Activated CD8-positive, alpha-beta memory T cell treated with anti-CD3 and anti-CD28 coated beads for 24 hours (primary cell): ENCODE results near the gene FGGY.
"Not testable (repeated sequence)": the region's sequence is repeated elsewhere in the genome, so short reads cannot be mapped to it uniquely, and the experiment has no call there.

Experiments used
- DNase-seq: peaks from one replicate; pipeline ENCODE4 v3.0.0-alpha.2; 2020

The FGGY gene, protein sequence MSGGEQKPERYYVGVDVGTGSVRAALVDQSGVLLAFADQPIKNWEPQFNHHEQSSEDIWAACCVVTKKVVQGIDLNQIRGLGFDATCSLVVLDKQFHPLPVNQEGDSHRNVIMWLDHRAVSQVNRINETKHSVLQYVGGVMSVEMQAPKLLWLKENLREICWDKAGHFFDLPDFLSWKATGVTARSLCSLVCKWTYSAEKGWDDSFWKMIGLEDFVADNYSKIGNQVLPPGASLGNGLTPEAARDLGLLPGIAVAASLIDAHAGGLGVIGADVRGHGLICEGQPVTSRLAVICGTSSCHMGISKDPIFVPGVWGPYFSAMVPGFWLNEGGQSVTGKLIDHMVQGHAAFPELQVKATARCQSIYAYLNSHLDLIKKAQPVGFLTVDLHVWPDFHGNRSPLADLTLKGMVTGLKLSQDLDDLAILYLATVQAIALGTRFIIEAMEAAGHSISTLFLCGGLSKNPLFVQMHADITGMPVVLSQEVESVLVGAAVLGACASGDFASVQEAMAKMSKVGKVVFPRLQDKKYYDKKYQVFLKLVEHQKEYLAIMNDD

GRCh38 chr1:59296358-59297256, at the start of gene FGGY:
Gene FGGY (plus strand): TSS chr1:59297094. CDS start chr1:59321550, 24,456 bp downstream.
- peak; percentile 91 for DNase-seq

- no peak for DNase-seq
Observed at GRCh38 chr1:59248758-59249157, 48.1 kb upstream of the FGGY start.

DNA sequence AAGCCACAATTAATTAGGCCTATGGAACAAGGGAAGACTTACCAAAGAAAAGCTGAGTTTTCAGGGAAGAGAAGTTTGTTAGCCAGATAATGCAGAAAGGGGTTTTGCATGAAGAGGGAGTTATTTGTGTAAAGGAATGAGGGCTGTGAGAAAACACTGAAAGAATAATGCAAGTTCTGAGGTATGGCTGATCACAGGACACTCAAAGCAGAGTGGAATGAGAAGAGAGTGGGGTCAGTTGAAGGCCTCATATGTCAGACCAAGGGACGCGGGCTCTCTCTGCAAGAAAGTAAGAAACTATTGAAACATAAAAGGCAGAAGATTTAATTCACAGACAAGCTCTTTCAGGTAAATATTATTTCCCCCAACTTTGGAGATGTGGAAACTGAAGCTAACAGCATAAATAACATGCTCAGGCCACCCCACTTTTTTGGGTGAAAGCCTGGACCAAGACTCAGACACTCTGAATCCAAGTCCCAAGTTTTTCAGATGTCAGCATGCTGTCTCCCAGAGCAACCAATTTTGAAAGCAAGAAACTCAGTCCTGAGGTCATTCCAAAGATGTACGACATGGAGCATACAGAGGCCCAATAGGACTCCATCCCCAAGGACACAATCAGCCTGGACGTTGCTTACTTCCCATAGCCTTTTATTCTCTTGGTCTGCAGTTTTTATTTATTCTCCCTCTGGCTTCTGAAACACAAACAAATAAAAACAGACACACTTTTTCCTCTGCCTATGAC, 47.3 kb upstream of the FGGY start:
- DNase-seq: no peak

- DNase-seq: not testable (repeated sequence)
Observed at GRCh38 chr1:59251061-59251460, 45.8 kb upstream of the FGGY start.

- not testable (repeated sequence) for DNase-seq
Observed at GRCh38 chr1:59256429-59256828, 40.5 kb upstream of the FGGY start.

GRCh38 chr1:59258412-59259032, 38.4 kb upstream of the FGGY start:
- no peak for DNase-seq

- DNase-seq: no peak
Observed at GRCh38 chr1:59261537-59261936, 35.4 kb upstream of the FGGY start.

DNA sequence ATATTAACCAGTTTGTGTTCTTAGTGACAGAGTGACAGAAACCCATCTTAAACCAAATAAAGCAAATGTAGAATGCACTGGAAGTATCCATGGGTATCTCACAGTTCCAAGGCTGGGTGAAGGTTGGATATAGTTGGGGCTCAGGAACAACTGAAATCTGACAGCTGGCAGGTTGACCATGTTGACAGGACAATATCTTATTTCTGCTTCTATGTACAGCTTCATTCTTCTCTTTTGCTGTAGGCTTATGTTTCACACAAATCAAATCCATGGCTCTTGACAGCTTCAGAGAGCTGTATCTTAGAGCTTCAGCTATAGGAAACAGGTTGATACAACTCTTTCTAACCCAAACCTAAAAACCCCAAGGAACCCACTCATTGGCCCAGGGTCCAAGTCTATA, 34.3 kb upstream of the FGGY start:
- no peak for DNase-seq

- DNase-seq: no peak
Observed at GRCh38 chr1:59263111-59263510, 33.8 kb upstream of the FGGY start.

DNA sequence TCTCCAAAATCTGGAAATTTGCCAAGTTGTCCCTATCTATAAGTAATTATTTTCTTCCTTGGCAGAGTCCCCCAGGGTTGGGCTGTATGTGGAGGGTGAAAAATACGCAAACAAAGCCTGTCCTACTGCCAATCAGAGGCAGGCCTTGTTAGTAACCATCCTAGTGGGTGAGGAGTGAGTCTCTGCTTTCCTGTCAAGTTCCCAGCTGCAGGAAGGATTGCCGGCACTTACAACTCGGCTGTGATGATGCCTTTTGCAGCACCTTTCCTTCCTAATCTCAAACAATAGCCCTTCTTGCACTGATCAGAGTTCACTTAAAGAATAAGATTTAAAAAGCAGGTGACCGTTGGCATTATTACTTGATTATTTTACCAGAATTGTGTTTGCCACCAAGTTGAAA, 31.3 kb upstream of the FGGY start:
- no peak for DNase-seq

- DNase-seq: no peak
Observed at GRCh38 chr1:59266180-59266926, 30.5 kb upstream of the FGGY start.

GRCh38 chr1:59266927-59267293, 30.0 kb upstream of the FGGY start:
- no peak for DNase-seq

DNA sequence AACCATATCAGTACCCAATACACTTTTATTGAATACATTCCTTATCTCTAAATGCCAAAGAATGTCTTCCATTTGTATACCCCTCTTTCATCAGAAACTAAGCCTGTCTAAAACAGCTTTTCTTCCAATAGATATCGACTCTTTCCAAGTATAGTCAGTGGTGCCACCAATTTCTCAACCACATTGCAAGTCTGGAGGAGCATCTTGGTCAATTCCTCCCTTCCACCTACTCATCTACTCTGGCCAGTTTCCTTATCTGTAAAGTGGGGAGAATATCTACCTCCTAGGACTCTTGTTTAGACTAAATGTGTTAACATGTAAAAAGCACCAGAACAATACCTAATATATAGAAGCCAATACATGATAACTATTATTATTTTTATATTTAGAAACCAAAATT, 28.5 kb upstream of the FGGY start:
- no peak for DNase-seq

DNA sequence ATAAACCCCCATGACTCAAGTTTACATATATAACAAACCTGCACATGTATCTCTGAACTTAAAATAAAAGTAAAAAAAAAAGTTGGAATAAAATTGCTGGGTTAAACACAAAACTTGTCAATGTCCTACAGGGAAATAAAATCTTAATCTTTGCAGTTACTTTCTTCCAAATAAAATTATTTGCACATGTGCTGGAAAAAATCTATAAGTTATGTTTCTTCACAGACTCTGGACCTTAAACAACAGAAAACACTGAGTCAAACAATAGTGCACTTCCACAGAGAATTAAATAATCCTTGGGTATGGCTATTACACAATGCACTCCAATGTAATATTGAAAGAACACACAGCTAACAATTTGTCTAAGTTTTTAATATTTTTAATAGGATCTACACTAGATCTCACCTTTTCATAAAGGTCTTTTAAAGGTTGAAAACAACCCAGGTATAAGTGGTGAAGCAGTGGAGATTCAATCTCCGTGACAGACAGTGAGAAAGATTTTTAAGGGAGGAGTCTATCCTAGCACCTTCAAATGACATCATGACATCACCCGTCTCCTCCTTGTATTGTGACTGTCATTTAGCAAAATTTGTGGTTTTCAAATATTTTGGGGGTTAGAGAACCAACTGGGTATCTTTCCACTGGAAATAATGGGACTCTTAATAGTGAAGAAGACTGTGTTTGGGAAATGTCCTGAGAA, 25.2 kb upstream of the FGGY start:
- no peak for DNase-seq

GRCh38 chr1:59272507-59272906, 24.4 kb upstream of the FGGY start:
- DNase-seq: no peak

- DNase-seq: no peak
Observed at GRCh38 chr1:59276439-59276851, 20.4 kb upstream of the FGGY start.

DNA sequence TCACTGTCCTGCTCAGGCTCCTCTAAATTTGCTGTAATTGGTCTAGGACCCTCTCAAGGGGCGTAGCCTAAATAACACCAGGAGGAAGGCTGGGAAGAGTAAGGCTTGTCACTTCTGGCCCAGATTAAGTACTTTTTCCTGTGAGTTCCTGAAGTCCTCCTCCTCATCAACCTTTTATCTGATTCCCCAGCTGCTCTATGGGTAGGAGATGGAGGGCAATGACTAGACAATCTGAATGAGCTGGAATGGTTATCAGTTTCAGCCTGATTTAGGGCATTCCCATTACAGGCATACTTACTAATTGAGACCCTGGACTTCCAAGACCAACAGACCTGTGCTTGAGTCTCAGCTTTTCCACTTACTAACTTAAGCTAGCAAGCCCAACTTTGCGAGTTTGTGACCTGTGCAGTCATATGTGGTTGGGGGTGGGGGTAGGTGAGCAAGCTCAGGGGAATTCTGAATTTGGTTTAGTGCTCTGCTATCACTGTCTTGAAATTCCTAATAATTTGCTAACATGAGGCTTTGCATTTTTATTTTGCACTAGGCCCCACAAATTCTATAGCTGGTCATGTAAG, 18.0 kb upstream of the FGGY start:
- no peak for DNase-seq

GRCh38 chr1:59279645-59280044, 17.2 kb upstream of the FGGY start:
- no peak for DNase-seq

DNA sequence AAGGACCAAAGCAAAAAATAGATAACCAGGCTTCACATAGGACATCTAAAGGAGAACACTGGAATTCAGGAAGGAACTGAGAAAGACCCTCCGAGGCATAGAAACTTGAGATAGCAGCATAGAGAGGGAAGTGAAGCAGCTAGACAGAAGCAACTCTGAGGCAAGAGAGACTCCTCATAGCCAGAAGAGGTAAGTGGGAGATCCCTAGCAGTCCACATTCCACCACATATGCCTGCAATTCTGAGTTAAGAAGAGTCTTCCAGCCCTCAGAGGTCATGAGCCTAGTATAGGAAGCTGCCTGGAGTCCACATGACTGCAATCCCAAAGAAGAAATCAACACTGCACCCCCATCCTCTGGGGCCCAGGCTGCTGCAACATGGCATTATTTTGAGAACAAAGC, 13.9 kb upstream of the FGGY start:
- DNase-seq: no peak

GRCh38 chr1:59285691-59286090, 11.2 kb upstream of the FGGY start:
- DNase-seq: no peak

GRCh38 chr1:59288046-59288445, 8.8 kb upstream of the FGGY start:
- DNase-seq: no peak
